Jurkat, Clone E6-1 (cell line): ENCODE results near the gene AMBRA1.

Experiments
- DNase-seq: peaks from one replicate; pipeline ENCODE4 v3.0.0-alpha.2; 2011; ENCODE audit warnings: low read depth, low spot score
- H3K4me3 ChIP-seq: 2 replicates; pipeline ENCODE4 v1.5.1; 2011; ENCODE audit warnings: mild to moderate bottlenecking, low read length, control low read depth, moderate library complexity

The AMBRA1 gene

GRCh38 chr11:46540807-46541206 is 53.0 kb downstream of the AMBRA1 start:
- no peak for DNase-seq
- H3K4me3 ChIP-seq: no peak overlapping the region

GRCh38 chr11:46537537-46538295 is 56.1 kb downstream of the AMBRA1 start:
- H3K4me3 ChIP-seq: no peak overlapping the region

DNA sequence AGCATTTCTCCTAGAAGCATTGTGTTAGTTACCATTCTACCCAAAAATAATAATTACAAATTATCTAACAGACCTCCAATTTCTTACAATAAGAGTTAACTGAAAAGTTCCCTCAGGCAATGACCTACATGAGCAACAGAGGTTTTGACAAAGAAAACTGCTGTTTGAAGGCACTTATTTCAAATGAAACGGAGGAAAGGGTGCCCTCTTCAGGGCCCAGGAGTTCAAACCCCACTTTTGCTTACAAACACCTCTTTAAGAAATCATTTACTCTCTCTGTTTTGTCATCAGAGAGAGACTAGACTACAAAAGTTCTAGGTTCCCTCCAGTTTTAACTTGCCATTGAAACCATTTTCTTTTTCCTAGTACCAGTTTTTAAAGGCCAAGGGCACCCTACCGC is 56.7 kb downstream of the AMBRA1 start:
- DNase-seq: no peak
- no peak overlapping the region for H3K4me3 ChIP-seq

More at GRCh38 chr11:46537537-46538295, 56.1 kb downstream of the AMBRA1 start:
- peak; percentile 74 for DNase-seq

- DNase-seq: no peak
- no peak overlapping the region for H3K4me3 ChIP-seq
Measured at GRCh38 chr11:46535688-46536087, 58.1 kb downstream of the AMBRA1 start.

- H3K4me3 ChIP-seq: no peak overlapping the region
- no peak for DNase-seq
Measured at GRCh38 chr11:46534711-46535110, 59.1 kb downstream of the AMBRA1 start.

DNA sequence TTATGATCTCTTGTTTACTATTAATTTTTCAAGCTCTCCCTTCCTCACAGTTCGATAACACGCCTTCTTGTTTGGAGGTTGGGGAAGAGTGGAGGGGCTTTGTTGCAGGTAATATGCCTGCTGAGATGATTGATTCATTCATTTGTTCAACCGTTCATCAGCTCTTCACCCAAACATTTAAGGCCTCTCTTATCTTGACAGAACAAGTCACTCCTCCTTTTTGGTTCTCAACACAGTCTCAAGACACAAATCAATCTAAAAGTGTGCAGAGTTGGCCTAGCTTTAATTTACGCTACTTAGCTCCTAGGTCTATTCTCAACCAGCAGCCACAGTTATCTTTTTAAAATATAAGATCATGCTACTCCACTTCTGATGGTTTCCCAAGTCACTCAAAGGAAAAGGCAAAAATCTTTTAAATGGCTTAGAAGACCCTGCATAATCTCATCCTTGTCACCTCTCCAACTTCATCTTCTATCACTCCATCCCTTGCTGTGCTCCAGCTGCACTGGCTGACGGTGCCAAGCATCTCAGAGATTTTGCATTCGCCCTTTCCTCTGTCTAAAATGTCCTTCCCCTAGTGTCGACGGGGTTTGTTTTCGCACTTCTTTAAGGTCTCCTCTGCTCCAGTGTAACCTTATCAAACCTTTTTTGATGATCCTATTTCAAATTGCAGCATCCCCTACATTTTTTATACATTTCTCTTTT is 60.3 kb downstream of the AMBRA1 start:
- no peak for DNase-seq
- H3K4me3 ChIP-seq: no peak overlapping the region

DNA sequence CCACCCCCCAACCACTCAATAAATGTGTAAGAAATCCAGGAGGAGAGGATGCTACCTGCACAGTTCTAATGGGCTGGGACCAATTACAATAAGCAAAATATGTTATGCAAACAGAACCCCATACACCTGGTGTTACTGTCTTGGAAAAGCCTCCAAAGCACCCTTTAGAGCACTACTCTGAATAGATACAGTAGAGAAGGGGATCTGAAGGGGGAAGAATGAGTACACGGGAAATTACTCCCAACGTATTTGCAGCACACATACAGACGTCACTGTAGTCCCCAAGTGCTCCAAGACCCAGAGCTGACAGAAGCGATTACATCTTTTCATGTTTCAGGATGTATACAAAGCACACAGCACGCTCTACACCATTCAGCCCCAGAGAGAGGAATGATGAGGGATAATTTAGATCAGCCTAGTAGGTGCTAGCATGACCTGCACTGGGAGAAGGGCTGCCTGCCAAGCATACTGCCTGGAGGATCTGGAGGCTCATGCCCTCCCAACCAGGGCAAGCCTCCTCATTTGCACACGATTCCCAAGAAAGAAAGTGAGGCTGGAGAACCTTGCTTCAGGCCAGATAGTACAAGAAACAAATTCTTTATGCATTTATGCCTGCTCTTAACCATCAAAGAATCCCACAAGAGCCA is 63.8 kb downstream of the AMBRA1 start:
- DNase-seq: no peak
- H3K4me3 ChIP-seq: no peak overlapping the region

DNA sequence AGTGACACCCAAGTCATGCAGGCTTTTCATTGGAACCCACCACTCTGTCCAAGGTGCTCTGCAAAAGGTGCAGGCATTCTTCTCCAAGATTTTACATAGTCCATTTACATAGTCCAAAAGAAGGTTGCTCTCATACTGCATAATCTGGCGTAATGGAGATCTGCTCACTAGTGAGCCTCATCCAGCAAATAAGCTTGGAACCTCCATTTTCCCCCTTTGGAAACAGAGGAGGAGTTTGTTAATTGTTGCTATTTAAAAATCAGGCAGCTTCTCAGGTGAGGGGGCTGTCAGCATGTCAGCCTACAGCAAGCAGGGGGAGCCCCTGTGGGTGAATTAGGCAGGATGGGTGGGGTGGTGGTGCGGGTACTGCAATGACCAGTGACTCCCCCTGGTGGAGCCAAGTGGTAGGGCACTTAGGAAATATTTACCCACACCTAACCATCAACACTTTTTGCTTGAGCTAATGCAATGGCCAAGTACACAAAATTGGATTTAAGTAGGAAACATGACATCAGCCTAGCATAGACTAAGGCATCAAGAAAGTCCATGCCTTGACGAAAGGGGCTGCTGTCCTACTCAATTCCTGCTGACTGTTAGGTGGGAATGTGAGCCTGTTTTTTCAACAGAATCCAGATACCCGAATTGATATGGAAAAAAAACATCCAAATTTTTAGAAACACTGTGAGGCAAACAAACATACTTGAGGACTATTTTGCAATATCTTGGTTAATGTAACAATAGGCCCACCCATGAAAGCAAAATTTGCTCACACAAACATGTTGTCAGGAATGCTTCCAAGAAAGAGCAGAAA is 64.5 kb downstream of the AMBRA1 start:
- peak; percentile 74 for DNase-seq
- no peak overlapping the region for H3K4me3 ChIP-seq

GRCh38 chr11:46528445-46529094 is 65.3 kb downstream of the AMBRA1 start:
- DNase-seq: no peak

GRCh38 chr11:46527591-46528130 is 66.2 kb downstream of the AMBRA1 start:
- H3K4me3 ChIP-seq: no peak overlapping the region
- DNase-seq: no peak

More at GRCh38 chr11:46528445-46529094, 65.3 kb downstream of the AMBRA1 start:
- H3K4me3 ChIP-seq: no peak overlapping the region

DNA sequence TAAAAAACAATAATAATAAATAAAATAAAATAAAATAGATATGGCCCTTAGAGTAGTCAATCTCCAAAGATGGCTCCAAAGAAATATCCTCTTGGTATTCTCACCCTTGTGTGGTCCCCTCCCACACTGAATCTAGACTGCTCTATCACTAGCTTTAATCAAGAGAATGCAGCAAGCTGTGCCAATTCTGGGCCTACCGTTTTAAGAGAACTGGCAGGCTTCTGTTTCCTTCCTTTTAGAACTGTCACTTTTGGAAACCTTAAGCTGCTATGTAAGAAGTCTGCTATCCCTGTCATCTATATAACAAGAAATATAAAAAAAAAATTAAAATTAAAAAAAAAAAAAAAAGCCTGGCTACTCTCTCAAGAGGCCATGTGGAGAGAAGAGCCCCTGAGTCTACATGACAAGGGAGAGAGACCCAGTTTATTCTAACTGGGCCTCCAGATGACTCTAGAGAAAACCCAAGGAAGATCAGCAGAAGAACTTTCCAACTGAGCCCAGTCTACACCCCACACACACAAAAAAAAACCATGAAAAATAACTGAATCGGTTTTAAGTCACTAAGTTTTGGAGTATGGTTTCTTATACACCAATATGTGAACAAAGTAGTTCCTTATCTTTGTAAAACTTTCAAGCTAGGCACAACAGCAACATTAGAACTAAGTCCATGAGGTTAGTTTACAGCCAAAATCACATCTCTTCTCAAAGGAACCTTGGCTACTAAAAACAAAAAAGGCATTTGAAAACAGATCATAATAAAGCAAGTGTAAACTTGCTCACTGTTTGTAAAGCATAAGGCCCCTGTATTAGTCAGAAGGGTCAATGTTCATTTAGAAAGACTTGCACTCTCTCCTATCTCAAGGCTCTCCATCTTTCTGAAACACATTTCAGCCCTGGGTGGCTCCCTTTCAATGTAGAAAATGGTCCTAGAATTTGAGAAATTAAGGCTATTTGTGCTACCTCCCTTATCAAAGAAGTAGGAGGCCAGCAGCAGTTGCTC is 67.3 kb downstream of the AMBRA1 start:
- H3K4me3 ChIP-seq: no peak overlapping the region
- DNase-seq: no peak

GRCh38 chr11:46524201-46524770 is 69.5 kb downstream of the AMBRA1 start:
- no peak for DNase-seq
- no peak overlapping the region for H3K4me3 ChIP-seq

GRCh38 chr11:46523290-46523689 is 70.5 kb downstream of the AMBRA1 start:
- no peak for DNase-seq
- H3K4me3 ChIP-seq: no peak overlapping the region

DNA sequence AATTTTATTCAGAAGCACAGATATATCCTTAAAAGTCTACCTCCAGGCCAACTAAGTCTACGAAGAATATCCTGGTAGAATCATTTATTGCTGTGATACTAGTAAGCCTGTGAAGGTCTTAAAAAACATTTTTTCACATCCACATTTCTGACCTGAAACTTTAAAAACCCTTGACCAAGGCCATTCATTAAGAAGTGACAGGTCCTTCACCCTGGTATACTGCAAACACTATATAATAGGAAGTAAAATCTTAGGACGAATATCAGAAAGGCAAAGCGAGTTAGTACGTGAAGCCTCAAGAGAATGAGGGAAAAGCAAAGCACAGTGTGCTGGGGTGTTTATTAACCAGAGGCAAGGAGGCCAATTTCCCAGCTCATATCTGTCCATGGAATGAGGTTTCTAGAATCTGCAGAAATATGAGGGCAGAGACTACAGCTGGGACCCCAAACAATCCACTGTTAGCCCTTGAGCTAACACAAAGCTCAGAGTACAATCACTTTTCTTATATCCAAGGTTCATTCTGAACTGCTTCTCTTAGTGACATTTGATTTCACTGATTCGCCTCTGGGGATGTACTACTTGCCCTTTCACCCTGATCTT is 71.0 kb downstream of the AMBRA1 start:
- H3K4me3 ChIP-seq: no peak overlapping the region

GRCh38 chr11:46521961-46522681 is 71.7 kb downstream of the AMBRA1 start:
- no peak for DNase-seq

More for the DNA sequence above, 71.0 kb downstream of the AMBRA1 start:
- DNase-seq: no peak

More at GRCh38 chr11:46521961-46522681, 71.7 kb downstream of the AMBRA1 start:
- H3K4me3 ChIP-seq: no peak overlapping the region
